HG02943 (cell line): Measurements from ENCODE around the gene FAT1.

ENCODE experiments used
- ATAC-seq: cut with Tn5 transposase; IDR thresholded peaks from one replicate; pipeline ENCODE4 v1.9.1; 2021; ENCODE audit warnings: mild to moderate bottlenecking, low read depth, moderate library complexity; ENCODE audit not compliant: unreplicated experiment

Gene FAT1

GRCh38 chr4:186725469-186726425 is 2.1 kb upstream of the FAT1 start:
- no peak for ATAC-seq

DNA sequence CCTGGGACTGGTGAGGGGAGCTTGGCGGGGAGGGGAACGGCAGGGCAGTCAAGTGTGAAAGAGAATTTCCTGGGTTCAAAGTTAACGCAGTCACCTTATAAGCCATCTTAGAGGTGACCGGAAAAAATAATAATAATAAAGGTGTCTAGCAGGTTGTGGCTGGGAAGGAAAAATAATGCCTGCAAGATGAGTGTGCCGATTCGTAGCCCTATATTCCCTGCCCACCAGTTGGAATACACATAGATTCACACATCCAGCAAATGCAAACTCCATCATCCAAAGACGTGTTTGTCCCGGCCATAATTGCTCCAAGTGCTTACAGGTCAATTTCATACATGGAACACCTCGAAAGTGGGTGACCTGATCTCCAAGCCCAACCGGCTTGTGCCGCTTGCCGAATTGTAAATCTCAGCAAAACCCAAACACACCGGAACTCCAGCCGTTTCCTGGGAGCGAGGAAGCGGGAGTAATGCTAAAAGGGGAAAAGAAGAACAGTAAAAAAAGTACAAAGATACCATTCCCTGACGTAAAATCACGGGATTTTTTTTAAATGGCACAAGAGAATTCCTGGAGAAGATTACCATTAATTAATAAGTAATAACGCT is 1.3 kb upstream of the FAT1 start:
- no peak for ATAC-seq

DNA sequence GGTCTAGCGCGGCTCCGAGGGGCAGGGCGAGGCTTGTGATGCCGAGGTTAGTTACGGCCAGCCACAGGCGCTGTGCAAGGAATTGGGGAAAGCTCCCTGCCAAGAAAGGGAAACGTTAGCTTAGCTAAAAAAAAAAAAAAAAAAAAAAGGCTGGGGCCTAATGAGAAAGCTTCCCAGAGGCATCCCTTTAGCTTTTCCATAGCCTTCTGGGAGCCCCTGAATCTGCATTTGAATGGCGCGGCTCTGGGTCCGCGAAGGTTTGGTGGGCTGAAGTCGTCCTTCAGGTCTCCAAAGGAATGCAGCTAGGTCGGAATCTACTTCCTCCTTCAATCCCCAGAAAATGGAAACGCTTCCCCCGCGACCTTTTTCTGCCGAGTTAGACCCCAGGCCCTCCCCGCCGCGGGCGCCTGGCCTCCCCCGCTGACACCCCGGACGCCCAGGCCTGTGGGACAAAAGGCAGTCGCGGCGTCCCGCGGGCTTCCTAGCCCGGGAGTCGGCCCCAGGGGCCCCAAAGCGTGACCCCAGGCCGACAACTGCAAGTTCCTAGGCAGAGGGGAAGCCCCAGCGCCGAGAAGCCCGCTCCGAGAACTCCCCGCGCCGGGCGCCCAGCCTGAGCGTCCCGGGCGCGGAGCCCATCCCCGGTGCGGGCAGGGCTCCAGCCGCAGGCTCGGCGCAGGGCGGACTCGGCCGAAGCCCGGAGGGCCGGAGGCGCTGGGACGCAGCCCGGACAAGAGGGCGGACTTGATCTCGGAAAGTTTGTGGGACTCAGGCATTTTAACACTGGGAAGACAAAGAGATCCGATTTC is 605 bp upstream of the FAT1 start:
- no peak for ATAC-seq

DNA sequence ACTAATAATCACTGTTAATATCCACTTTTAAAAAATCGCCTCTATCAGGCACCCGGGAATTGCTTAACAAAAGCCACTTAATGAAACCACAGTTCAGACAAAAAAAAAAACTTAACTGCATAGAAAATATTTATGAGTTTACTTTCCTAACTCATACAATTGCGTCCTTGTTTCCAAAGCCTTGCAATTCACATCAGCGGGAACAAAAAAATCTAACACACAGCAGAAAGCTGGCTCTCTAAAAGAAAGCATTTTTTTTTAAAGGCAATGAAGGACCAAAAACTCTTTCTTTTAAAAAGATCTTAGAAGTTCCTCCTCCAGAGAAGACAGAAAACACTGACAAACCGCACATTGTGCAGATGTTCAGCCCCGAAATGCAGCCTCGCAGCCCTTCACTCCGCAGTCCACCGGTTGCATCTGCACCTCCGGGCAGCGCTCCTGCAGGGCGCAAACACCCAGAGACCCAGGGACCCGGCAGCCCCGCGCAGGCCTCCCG is 812 bp downstream of the FAT1 start:
- no peak for ATAC-seq

- ATAC-seq = no peak
Observed at GRCh38 chr4:186719925-186720694, 3.5 kb downstream of the FAT1 start.

DNA sequence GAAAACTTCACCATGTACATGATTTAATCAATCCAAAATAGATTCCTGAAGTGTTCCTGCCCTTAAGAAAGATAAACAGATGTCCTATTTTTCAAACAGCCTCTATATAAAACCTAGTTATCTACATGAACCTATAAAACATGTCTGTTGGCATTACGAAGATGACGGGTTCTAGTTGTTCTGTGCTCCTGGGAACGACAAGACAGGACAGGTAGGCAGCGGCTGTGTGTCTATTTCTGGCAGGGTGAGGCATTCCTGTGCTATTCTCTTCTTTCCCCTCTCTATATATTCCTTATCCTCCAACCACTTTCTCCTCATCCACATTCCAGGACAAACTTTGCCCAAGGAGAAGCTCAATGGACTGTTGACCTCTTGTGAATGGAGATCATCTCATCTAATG is 6.1 kb downstream of the FAT1 start:
- ATAC-seq = no peak

GRCh38 chr4:186715077-186715476 is 8.6 kb downstream of the FAT1 start:
- ATAC-seq = no peak

GRCh38 chr4:186714006-186714675 is 9.5 kb downstream of the FAT1 start:
- no peak for ATAC-seq

DNA sequence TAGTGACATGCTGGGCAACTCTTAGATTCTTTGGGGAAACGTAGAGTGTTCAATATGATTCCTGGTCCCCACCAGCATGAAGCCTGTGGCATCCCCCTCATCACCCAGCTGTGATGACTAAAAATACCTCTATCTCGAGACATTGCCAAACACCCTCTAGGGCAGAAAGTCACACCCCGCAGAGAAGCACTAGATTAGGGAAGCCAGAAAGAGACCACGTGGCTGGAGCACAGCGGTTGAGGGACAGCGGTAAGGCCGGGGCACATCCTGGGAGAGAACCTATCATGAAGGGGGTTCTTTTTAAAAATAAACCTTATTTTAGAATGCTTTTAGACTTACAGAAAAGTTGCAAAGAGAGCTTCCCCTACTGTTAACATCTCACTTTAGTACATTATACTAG is 11.0 kb downstream of the FAT1 start:
- ATAC-seq = no peak

DNA sequence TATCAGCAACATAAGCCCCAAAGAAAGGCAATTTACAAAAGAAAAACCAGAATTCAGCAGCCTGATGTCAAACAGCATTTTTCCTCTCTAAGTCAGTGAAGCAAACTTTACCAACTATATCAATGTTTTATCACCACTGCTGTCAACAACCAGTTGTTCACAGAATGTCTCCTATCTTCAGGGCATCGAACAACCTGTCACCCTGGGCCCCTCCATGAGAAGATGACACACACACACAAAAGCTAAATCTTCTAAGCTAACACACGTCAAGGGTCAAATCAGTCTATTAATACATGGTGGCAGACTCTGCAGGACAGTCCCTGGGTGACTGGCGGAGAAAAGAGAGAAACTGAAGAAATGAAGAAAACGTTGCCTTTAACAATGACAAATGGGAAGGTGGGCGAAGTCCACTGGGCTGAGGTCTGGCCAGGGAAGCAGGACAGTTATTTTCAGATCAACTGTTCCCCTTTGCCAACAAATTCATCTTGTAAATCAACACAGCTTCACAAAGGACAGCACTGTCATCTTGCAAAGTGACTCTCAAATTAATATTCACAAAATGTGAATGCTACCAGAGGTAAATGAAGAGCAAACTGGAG is 13.0 kb downstream of the FAT1 start:
- ATAC-seq = no peak

- ATAC-seq = no peak
Observed at GRCh38 chr4:186709517-186709916, 14.1 kb downstream of the FAT1 start.

DNA sequence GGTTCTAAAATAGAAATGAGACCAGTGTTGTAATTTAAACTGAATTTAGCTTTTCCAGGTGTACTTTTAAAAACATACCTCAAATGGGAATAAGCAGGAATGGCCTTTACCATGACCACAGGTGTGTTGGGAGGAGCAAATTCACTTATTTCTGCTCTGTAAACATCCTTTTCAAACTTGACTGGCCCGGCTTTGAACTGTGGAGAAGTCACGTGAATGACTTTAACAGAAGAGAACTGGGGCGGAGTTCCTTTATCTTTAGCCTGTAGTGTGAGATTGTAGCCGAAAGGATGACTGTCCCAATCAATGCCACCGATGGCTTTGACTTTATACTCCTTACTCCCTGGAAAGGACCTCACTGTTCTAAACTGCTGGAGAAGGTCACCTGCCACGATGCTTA is 15.1 kb downstream of the FAT1 start:
- ATAC-seq = no peak

- ATAC-seq = no peak
Observed at GRCh38 chr4:186707996-186708395, 15.7 kb downstream of the FAT1 start.

GRCh38 chr4:186707574-186707973 is 16.1 kb downstream of the FAT1 start:
- no peak for ATAC-seq

- no peak for ATAC-seq
Observed at GRCh38 chr4:186704057-186704456, 19.6 kb downstream of the FAT1 start.

DNA sequence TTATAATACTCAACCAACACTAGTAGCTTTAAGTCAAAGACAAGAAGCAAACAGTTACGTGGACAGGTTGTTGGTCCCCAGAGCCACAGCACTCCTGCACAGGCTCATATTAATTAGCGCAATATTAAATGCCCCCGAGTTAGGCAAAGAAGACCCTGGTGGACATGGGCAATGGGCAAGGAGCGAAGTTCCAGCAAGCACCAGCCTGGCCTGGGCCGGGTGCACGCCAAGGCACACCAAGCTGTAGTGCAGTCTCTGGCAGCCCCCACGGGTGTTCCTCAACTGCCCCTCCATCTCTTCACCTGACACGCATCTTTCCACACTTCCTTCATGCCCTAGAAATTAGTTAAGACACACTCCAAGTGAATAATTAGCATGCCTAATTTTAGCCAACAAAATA is 20.1 kb downstream of the FAT1 start:
- ATAC-seq = no peak

- no peak for ATAC-seq
Observed at GRCh38 chr4:186702940-186703339, 20.7 kb downstream of the FAT1 start.

GRCh38 chr4:186702297-186702696 is 21.4 kb downstream of the FAT1 start:
- ATAC-seq = no peak

DNA sequence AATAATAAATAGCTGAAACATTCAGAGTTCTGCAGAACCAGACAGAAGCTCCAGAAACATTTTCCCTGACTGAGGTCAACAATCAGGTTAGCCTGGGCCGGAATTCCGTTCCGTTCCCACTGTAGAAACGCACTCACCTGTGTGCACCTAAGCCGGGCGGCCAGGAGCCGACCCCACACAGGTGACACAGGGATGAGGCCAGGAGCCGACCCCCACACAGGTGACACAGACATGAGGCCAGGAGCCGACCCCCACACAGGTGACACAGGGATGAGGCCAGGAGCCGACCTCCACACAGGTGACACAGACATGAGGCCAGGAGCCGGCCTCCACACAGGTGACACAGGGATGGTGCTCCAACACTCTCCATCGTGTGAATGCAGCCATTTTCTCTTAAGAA is 21.9 kb downstream of the FAT1 start:
- no peak for ATAC-seq
